Ovary (tissue), 3 donors: ENCODE data around the gene PKN1.
"Not testable (repeated sequence)": the region's sequence is repeated elsewhere in the genome, so short reads cannot be mapped to it uniquely, and the experiment has no call there.

ENCODE experiments used
- CTCF ChIP-seq, 3 donors: fragments of 450-650 bp in 2 of 3; fragments of 200-600 bp in 1 of 3; IDR thresholded peaks; one replicate each; pipeline versions ENCODE4 v1.5.1 to v1.8.0; 2016 to 2022; ENCODE audit warnings: antibody characterized with exemption in 3 of 3, mild to moderate bottlenecking in 1 of 3
- EP300 ChIP-seq: sonication (generic); formaldehyde crosslinking; IDR thresholded peaks from one replicate; pipeline ENCODE4 v1.6.1; 2017; ENCODE audit warnings: antibody characterized with exemption
- POLR2A ChIP-seq: fragments of 450-650 bp; IDR thresholded peaks from one replicate; pipeline ENCODE4 v1.6.1; 2017; ENCODE audit warnings: antibody characterized with exemption, mild to moderate bottlenecking, moderate library complexity
- donor health status: DM: no; HTN: no; CAD: no.

- TF ChIP-seq CTCF (IDR thresholded peaks at IDR 0.05); POLR2A; EP300: not testable (repeated sequence)
These were observed 35.9 kb upstream of the PKN1 start for GRCh38 chr19:14397168-14397567.
